GM10248 (cell line): ENCODE results near the gene RPS15A.

Experiments
- CTCF ChIA-PET: fragments of 300-600 bp; sonication (Branson Sonifier 250); formaldehyde crosslinking; extraction: SDS; loops from one replicate; lab custom pipeline; 2021; ENCODE audit warnings: antibody characterized with exemption; lab: Yijun Ruan, JAX
- POLR2A ChIA-PET: fragments of 350-650 bp; sonication (Branson Sonifier 250); formaldehyde crosslinking; extraction: SDS; loops from one replicate; lab custom pipeline; 2020; ENCODE audit warnings: antibody characterized with exemption; lab: Yijun Ruan, JAX
- DNase-seq: peaks from one replicate; pipeline ENCODE4 v3.0.0; 2012; ENCODE audit errors: extremely low spot score
- TF ChIP-seq, protein P1 (sequence below): IDR thresholded peaks from 2 replicates; pipeline ENCODE4 v1.5.1; 2012; ENCODE audit warnings: mild to moderate bottlenecking, low read depth; ENCODE audit errors: extremely low read depth, missing control alignments, control extremely low read depth

The RPS15A gene

DNA sequence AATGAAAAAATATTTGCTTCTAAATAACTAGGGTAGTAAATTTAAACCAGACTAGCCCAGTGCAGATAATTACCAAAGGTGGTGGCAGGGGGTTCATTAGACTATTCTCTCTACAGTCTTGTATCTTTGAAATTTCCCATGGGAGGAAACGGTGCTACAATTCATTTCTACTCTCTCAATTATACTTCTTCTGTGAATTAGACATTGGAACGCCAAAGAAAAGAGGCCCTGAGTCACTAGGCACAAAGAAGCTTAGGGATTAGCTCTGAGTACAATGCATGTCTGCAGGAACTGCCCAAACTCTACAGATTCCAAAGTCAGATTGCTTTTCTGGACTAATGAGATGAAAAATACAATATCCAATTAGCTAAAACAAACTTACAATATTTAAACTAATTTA lies 41.9 kb upstream of the RPS15A start:
- ChIA-PET POLR2A (no interaction called here), CTCF (interaction anchor here (1.2 to 2.4 kb wide), 5 partner anchors 12 to 31 kb away, joined by 3 to 10 read pairs (median 4); partner anchors contain the start of gene ARL6IP1)
- no peak for DNase-seq
- TF ChIP-seq, protein P1, sequence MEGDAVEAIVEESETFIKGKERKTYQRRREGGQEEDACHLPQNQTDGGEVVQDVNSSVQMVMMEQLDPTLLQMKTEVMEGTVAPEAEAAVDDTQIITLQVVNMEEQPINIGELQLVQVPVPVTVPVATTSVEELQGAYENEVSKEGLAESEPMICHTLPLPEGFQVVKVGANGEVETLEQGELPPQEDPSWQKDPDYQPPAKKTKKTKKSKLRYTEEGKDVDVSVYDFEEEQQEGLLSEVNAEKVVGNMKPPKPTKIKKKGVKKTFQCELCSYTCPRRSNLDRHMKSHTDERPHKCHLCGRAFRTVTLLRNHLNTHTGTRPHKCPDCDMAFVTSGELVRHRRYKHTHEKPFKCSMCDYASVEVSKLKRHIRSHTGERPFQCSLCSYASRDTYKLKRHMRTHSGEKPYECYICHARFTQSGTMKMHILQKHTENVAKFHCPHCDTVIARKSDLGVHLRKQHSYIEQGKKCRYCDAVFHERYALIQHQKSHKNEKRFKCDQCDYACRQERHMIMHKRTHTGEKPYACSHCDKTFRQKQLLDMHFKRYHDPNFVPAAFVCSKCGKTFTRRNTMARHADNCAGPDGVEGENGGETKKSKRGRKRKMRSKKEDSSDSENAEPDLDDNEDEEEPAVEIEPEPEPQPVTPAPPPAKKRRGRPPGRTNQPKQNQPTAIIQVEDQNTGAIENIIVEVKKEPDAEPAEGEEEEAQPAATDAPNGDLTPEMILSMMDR, result no peak

DNA sequence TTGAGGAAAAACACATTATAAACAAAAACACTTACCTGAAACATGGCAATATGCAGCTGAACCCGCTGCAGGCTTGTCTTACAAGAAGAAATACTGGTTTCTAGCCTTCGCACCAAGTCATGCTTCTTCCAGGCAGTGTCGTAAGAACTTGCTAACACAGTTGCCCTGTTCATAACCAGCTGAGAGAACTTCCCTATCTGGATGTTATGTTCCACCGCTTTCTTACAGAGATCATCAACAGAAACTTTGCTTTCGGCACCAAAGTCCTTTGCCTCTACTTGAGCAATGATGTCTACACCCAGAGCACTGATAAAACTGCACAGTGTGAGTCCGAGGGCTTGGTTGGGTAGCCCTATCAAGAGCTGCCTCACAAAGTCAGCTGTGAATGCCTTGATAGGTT lies 39.1 kb upstream of the RPS15A start:
- TF ChIP-seq, protein P1, result no peak
- ChIA-PET CTCF (interaction anchor here (0.5 to 1.6 kb wide), 5 partner anchors 9 to 101 kb away, joined by 3 to 8 read pairs (median 5); partner anchors contain the start of gene ARL6IP1), POLR2A (no interaction called here)
- no peak for DNase-seq

DNA sequence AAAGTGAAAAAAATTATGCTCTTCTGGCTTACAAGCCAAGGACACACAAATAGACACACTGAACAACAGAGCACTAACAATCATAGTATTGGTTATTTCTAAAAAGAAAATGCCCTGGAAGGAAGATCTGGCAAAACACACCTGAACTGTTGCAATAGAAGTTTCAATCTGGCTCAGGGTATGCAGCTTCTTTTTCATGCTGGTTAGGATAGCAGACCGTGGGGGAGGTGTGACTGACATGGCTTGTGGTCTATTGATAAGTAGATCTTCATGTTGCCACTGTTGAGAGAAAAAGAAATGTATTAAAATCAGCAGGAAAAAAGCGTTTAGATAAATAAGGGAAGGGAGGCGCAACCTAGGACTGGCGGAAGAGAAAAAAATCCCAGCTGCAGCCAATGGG lies 37.8 kb upstream of the RPS15A start:
- ChIA-PET CTCF (interaction anchor here (1.4 kb wide), 1 partner anchor 10 kb away, joined by 5 read pairs; no protein-coding TSS in a partner anchor), POLR2A (no interaction called here)
- DNase-seq, result no peak
- TF ChIP-seq, protein P1, result no peak

GRCh38 chr16:18816286-18816685 lies 26.2 kb upstream of the RPS15A start:
- DNase-seq, result no peak
- TF ChIP-seq, protein P1, result no peak
- POLR2A ChIA-PET, result no interaction called here

DNA sequence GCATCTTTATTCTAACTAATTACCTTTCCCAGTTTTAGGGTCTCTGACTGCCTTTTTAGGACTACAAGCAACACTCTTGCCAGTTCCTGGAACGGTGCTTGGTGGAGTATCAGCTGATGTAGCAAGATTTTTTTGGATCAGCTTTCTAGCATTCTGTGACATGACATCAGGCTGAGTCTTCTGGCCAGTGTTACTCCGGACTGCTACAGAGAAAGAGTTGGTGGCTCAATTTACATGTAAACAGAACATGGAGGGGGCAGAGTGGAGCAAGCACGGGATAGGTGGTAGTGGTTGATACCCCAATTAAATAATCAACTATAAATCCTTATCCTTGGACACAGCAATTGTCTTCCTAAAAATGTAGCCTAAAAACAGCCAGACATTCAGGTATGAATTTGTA lies 21.8 kb upstream of the RPS15A start:
- no peak for DNase-seq
- TF ChIP-seq, protein P1, result no peak
- CTCF ChIA-PET, result no interaction called here
- POLR2A ChIA-PET, result no interaction called here

More at GRCh38 chr16:18816286-18816685, 26.2 kb upstream of the RPS15A start:
- CTCF ChIA-PET, result interaction anchor here (1.2 to 3.0 kb wide), 6 partner anchors 8 to 31 kb away, joined by 3 to 11 read pairs (median 8); partner anchors contain the start of gene ARL6IP1

DNA sequence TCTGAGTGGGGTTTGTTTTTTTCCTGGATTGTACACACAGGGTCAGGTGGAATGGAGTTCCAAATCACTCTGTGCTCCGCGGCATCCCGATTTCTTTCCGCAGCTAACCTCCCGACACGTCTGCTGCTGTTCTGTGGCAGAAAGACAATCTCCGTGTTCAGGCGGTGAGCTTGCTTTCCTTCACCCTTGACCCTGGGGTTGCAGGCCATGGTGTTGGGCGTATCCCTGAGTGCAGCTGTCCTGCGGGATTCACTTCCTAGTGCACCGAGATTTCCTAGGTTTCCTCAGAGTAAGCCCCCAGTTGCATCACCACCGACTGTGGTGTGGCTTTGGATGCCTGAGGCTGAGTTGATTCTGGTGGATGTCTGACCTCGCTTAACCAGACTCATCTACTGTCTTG lies 19.0 kb upstream of the RPS15A start:
- ChIA-PET CTCF (interaction anchor here (1.2 to 2.5 kb wide), 6 partner anchors 7 to 39 kb away, joined by 3 to 15 read pairs (median 4); partner anchors contain the start of gene ARL6IP1), POLR2A (no interaction called here)
- no peak for DNase-seq
- TF ChIP-seq, protein P1, result no peak
